HepG2 (cell line): ENCODE measurements around the gene MIDN. TPM values are rescaled to one million over a fixed set of nuclear protein-coding genes. Genes with fewer than 3 reads are reported as not detected.

Experiments used
- ATAC-seq: fragments of 200-7000 bp; cut with Tn5 transposase; 3 replicates; pipeline ENCODE4 v1.9.1; 2020; ENCODE audit warnings: mild to moderate bottlenecking, moderate library complexity
- BruUV-seq: library from RNA; stranded (reverse); fragments of 400-500 nt; replicated peaks from 2 replicates; lab custom pipeline; 2021; lab: Mats Ljungman, UMichigan
- CTCF ChIA-PET: fragments of 300-600 bp; formaldehyde crosslinking; extraction: SDS; loops from one replicate; lab custom pipeline; 2021; ENCODE audit warnings: low total read pairs, inconsistent platforms, low intra/inter-chr PET ratio; lab: Yijun Ruan, JAX
- POLR2A ChIA-PET: fragments of 350-600 bp; sonication (Branson Sonifier 250); formaldehyde crosslinking; loops from one replicate; lab custom pipeline; 2020; ENCODE audit warnings: antibody characterized with exemption, inconsistent platforms; lab: Yijun Ruan, JAX
- DNase-seq: peaks from one replicate; pipeline ENCODE4 v3.0.0-alpha.2; 2015; ENCODE audit warnings: low spot score
- FAIRE-seq: peaks from 3 replicates; lab custom pipeline; 2011; peaks lifted over from hg19 to GRCh38; lab: Jason Lieb, UNC
- H2AFZ ChIP-seq: one replicate; pipeline ENCODE4 v1.6.1; 2011; ENCODE audit warnings: low read length, inconsistent platforms
- H3K27ac ChIP-seq: fragments of 300-600 bp; 3 replicates; pipeline ENCODE4 v1.8.0; 2011; ENCODE audit warnings: mixed run types, mild to moderate bottlenecking, mixed read lengths, low read length, inconsistent platforms; ENCODE audit not compliant: insufficient read depth; ENCODE audit errors: extremely low read length
- H3K27me3 ChIP-seq, 2 experiments: fragments of 200-600 bp in 1 of 2; 2 replicates in 1 of 2; 3 replicates in 1 of 2; pipeline versions ENCODE4 v1.6.0 to v1.8.0; 2011; ENCODE audit warnings: low read length in 2 of 2, mild to moderate bottlenecking in 2 of 2, moderate library complexity in 2 of 2, inconsistent platforms in 1 of 2; ENCODE audit not compliant: insufficient read depth in 2 of 2, control insufficient read depth in 1 of 2
- H3K36me3 ChIP-seq, 2 experiments: fragments of 200-600 bp in 1 of 2; replicated peaks in 1 of 2; 2 replicates in 1 of 2; 3 replicates in 1 of 2; pipeline versions ENCODE4 v1.5.1 to v1.8.0; 2011; ENCODE audit warnings: low read length in 2 of 2, inconsistent platforms in 1 of 2; ENCODE audit not compliant: insufficient read depth in 2 of 2, control insufficient read depth in 1 of 2
- H3K4me1 ChIP-seq: 2 replicates; pipeline ENCODE4 v1.5.1; 2012; ENCODE audit warnings: low read length, inconsistent platforms; ENCODE audit not compliant: insufficient read depth
- H3K4me2 ChIP-seq: 2 replicates; pipeline ENCODE4 v1.6.0; 2011; ENCODE audit warnings: low read depth, low read length, inconsistent platforms
- H3K4me3 ChIP-seq, 3 experiments: fragments of 200-600 bp in 1 of 3; sonication (generic), shearing (Covaris generic) in 1 of 3; replicated peaks in 1 of 3; 2 replicates each; pipeline ENCODE4 v1.5.1; 2011 to 2016; ENCODE audit warnings: low read length in 3 of 3, inconsistent platforms in 2 of 3, low read depth in 2 of 3, mild to moderate bottlenecking in 2 of 3, control low read depth in 1 of 3, mixed read lengths in 1 of 3; ENCODE audit not compliant: insufficient read depth in 1 of 3
- H3K79me2 ChIP-seq: one replicate; pipeline ENCODE4 v1.6.1; 2011; ENCODE audit warnings: low read length, inconsistent platforms; ENCODE audit not compliant: insufficient read depth
- H3K9ac ChIP-seq: 2 replicates; pipeline ENCODE4 v1.6.0; 2011; ENCODE audit warnings: mild to moderate bottlenecking, low read depth, low read length, inconsistent platforms; ENCODE audit not compliant: insufficient read depth
- H3K9me3 ChIP-seq: 2 replicates; pipeline ENCODE4 v1.5.1; 2012; ENCODE audit warnings: mild to moderate bottlenecking, low read length
- H4K20me1 ChIP-seq: 2 replicates; pipeline ENCODE4 v1.6.0; 2011; ENCODE audit warnings: inconsistent platforms, mild to moderate bottlenecking, low read length, moderate library complexity; ENCODE audit not compliant: insufficient read depth
- HNRNPL ChIP-seq: fragments of 200-400 bp; formaldehyde crosslinking; IDR thresholded peaks from 2 replicates; pipeline ENCODE4 v1.6.1; 2017; ENCODE audit warnings: mild to moderate bottlenecking, low read depth, low read length
- KLF12 ChIP-seq: sonication (generic); formaldehyde crosslinking; IDR thresholded peaks from 2 replicates; pipeline ENCODE4 v1.4.0; 2020; ENCODE audit warnings: missing genetic modification reagents, borderline replicate concordance
- MAF1 ChIP-seq: sonication (generic); formaldehyde crosslinking; IDR thresholded peaks from 2 replicates; pipeline ENCODE4 v1.5.0; 2020; ENCODE audit warnings: missing genetic modification reagents, borderline replicate concordance
- RBFOX2 ChIP-seq: fragments of 200-400 bp; formaldehyde crosslinking; IDR thresholded peaks from 2 replicates; pipeline ENCODE4 v1.6.1; 2017; ENCODE audit warnings: low read depth, mild to moderate bottlenecking, low read length
- RBM22 ChIP-seq: fragments of 200-400 bp; formaldehyde crosslinking; optimal IDR thresholded peaks from 2 replicates; pipeline ENCODE3; 2017; ENCODE audit warnings: mild to moderate bottlenecking, low read length, moderate library complexity
- ZNF263 ChIP-seq: sonication (generic); formaldehyde crosslinking; IDR thresholded peaks from 2 replicates; pipeline ENCODE4 v1.4.0; 2020; ENCODE audit warnings: missing genetic modification reagents
- WGBS: methylation state at CpG from one replicate; pipeline ENCODE4 v1.1.6; 2017; ENCODE audit warnings: low lambda C conversion rate; 5-methylcytosine and 5-hydroxymethylcytosine counted together
- in situ Hi-C: cut with HindIII; loops from 2 replicates; pipeline ENCODE4 v1.10.0; 2017; ENCODE audit warnings: low pct_unique_long_range_greater_than_20kb; ENCODE audit not compliant: extremely low pct_ligation_motif_present
- intact Hi-C: fragments of 100-400 bp; cut with micrococcal nuclease; formaldehyde crosslinking; loops from one replicate; pipeline ENCODE4 v1.10.0; 2022; ENCODE audit not compliant: unreplicated experiment
- polyA plus RNA-seq, 8 experiments: library from polyadenylated mRNA; depleted of rRNA in 3 of 8; stranded (reverse) in 7 of 8; unstranded in 1 of 8; fragments of >200 nt; fragmentation: Illumina TruSeq in 4 of 8; extraction: Trizol in 4 of 8; gene quantifications; 2 replicates each; pipeline versions ENCODE4 v1.2.1 to v1.2.3, GENCODE V29; 2011 to 2016; ENCODE audit warnings: low read depth in 4 of 8, missing spikeins in 1 of 8, mixed read lengths in 1 of 8; ENCODE audit not compliant: insufficient read depth in 1 of 8
- total RNA-seq, 5 experiments: library from RNA; depleted of rRNA; stranded (reverse); fragments of >200 nt; fragmentation: Illumina TruSeq; extraction: Trizol; gene quantifications; 2 replicates each; pipeline ENCODE4 v1.2.3, GENCODE V29; 2016; ENCODE audit warnings: low read depth in 1 of 5

MIDN gene
- total and polyA plus RNA-seq, 2 of the 13 experiments (the other 11 are each of a cell fraction or from before 2014, with no cell fraction given): 8.4 to 18.0 TPM

- Histone ChIP-seq H3K36me3 (peaks cover 0 to 5% of the 10 kb centered on the region in 2 experiments; a peak in 3 of 5 replicates), H3K4me3 (peak overlapping the region in 1 of 3 experiments; percentile 75; a peak in 1 of 6 replicates), H2AFZ (no peak overlapping the region), H3K4me1 (peaks cover 54% of the 10 kb centered on the region), H3K4me2 (no peak overlapping the region), H4K20me1 (no peaks in the 10 kb centered on the region), H3K9me3 (no peaks in the 10 kb centered on the region), H3K9ac (0 out of 2 replicates have a peak overlapping the region, but pooled peaks have one; percentile 76), H3K79me2 (peaks cover 38% of the 10 kb centered on the region), H3K27me3 (no peaks in the 10 kb centered on the region), H3K27ac (peak overlapping the region; percentile 91)
- in situ Hi-C loops (no loop called here), intact Hi-C loops (no loop called here)
- DNase-seq (no peak), FAIRE-seq (no peak), ATAC-seq (no peak)
- ChIA-PET CTCF (no interaction called here), POLR2A (no interaction called here)
- TF ChIP-seq ZNF263 (CRISPR knock-in tag): peak; percentile 35; the same call in 1 of the 2 replicates
- no peak for TF ChIP-seq KLF12 (CRISPR knock-in tag)
- TF ChIP-seq RBM22: peak; percentile 16
- WGBS: 88% methylated on average over 14 of the region's 17 CpGs
- no TSS peak for BruUV-seq
Measured at GRCh38 chr19:1292419-1293151, 44.2 kb downstream of the MIDN start.

GRCh38 chr19:1293782-1294604 lies 45.6 kb downstream of the MIDN start:
- 0 out of 2 replicates have a peak, but pooled peaks have one; percentile 69 for TF ChIP-seq HNRNPL
- no peak for TF ChIP-seq MAF1
- peak; percentile 32; the same call in 1 of the 2 replicates for TF ChIP-seq RBFOX2
- TF ChIP-seq, all 625 proteins: peak for 2
- H3K9me3 ChIP-seq: no peaks in the 10 kb centered on the region
- H3K36me3 ChIP-seq: peaks cover 0 to 5% of the 10 kb centered on the region in 2 experiments; a peak in 3 of 5 replicates
- intact Hi-C loops (no loop called here), in situ Hi-C loops (no loop called here)
- no peak overlapping the region for H3K27ac ChIP-seq
- H2AFZ ChIP-seq: no peak overlapping the region
- FAIRE-seq (no peak), ATAC-seq (no peak), DNase-seq (no peak)
- no peak overlapping the region for H3K9ac ChIP-seq
- no peaks in the 10 kb centered on the region for H3K27me3 ChIP-seq
- WGBS: 97% methylated on average over 23 of the region's 35 CpGs
- H3K4me1 ChIP-seq: peaks cover 40% of the 10 kb centered on the region
- no peaks in the 10 kb centered on the region for H4K20me1 ChIP-seq
- no TSS peak for BruUV-seq
- ChIA-PET POLR2A (interaction anchor here (0.8 kb wide), 1 partner anchor 10 kb away, joined by 3 read pairs; no protein-coding TSS in a partner anchor), CTCF (no interaction called here)
- H3K4me2 ChIP-seq: no peak overlapping the region
- no peak overlapping the region for H3K4me3 ChIP-seq
- peaks cover 28% of the 10 kb centered on the region for H3K79me2 ChIP-seq
